Measurements from ENCODE around the gene SLC36A1.

Gene SLC36A1

GRCh38 chr5:151495320-151495719, 47.9 kb downstream of the SLC36A1 start:
- Histone ChIP-seq H3K36me3 (ENCODE audit: insufficient read depth) (no peaks in the 10 kb centered on the region), H3K27me3 (ENCODE audit: insufficient read depth, low read depth) (no peaks in the 10 kb centered on the region), H3K27ac (no peak overlapping the region), H3K4me2 (no peak overlapping the region), H2AFZ (ENCODE audit: low read depth) (no peak overlapping the region), H3K4me3 (IDR thresholded peaks at IDR 0.05; ENCODE audit: insufficient read depth, low read depth, low read length) (no peak overlapping the region), H3K79me2 (ENCODE audit: insufficient read depth, low read depth) (no peaks in the 10 kb centered on the region), H3K4me1 (ENCODE audit: low read depth, poor library complexity, severe bottlenecking) (no peaks in the 10 kb centered on the region), H4K20me1 (ENCODE audit: insufficient read depth) (no peaks in the 10 kb centered on the region), H3K9ac (no peak overlapping the region)
- TF ChIP-seq CTCF (conservative IDR thresholded peaks at IDR 0.05; ENCODE audit: low read depth, low read length), result no peak

- no peaks in the 10 kb centered on the region for H4K20me1 ChIP-seq (ENCODE audit: insufficient read depth)
- no peaks in the 10 kb centered on the region for H3K4me1 ChIP-seq (ENCODE audit: low read depth, poor library complexity, severe bottlenecking)
- no peak overlapping the region for H2AFZ ChIP-seq (ENCODE audit: low read depth)
- no peak overlapping the region for H3K4me3 ChIP-seq (IDR thresholded peaks at IDR 0.05; ENCODE audit: insufficient read depth, low read depth, low read length)
- no peak for TF ChIP-seq CTCF (conservative IDR thresholded peaks at IDR 0.05; ENCODE audit: low read depth, low read length)
- no peaks in the 10 kb centered on the region for H3K79me2 ChIP-seq (ENCODE audit: insufficient read depth, low read depth)
- no peak overlapping the region for H3K4me2 ChIP-seq
- no peak overlapping the region for H3K27ac ChIP-seq
- H3K27me3 ChIP-seq (ENCODE audit: insufficient read depth, low read depth), result no peaks in the 10 kb centered on the region
- no peak overlapping the region for H3K9ac ChIP-seq
- H3K36me3 ChIP-seq (ENCODE audit: insufficient read depth), result no peaks in the 10 kb centered on the region
Observed at GRCh38 chr5:151496041-151496484, 48.7 kb downstream of the SLC36A1 start.

- no peak overlapping the region for H3K9ac ChIP-seq
Observed at GRCh38 chr5:151497391-151498002, 50.1 kb downstream of the SLC36A1 start.

GRCh38 chr5:151498395-151499155, 51.2 kb downstream of the SLC36A1 start:
- no peak overlapping the region for H3K4me2 ChIP-seq
- H3K4me1 ChIP-seq (ENCODE audit: low read depth, poor library complexity, severe bottlenecking), result no peaks in the 10 kb centered on the region
- TF ChIP-seq CTCF (conservative IDR thresholded peaks at IDR 0.05; ENCODE audit: low read depth, low read length), result no peak
- H2AFZ ChIP-seq (ENCODE audit: low read depth), result no peak overlapping the region
- H3K27ac ChIP-seq, result no peak overlapping the region
- no peaks in the 10 kb centered on the region for H3K27me3 ChIP-seq (ENCODE audit: insufficient read depth, low read depth)
- no peak overlapping the region for H3K4me3 ChIP-seq (IDR thresholded peaks at IDR 0.05; ENCODE audit: insufficient read depth, low read depth, low read length)
- no peaks in the 10 kb centered on the region for H3K36me3 ChIP-seq (ENCODE audit: insufficient read depth)
- no peaks in the 10 kb centered on the region for H3K79me2 ChIP-seq (ENCODE audit: insufficient read depth, low read depth)
- no peaks in the 10 kb centered on the region for H4K20me1 ChIP-seq (ENCODE audit: insufficient read depth)
- H3K9ac ChIP-seq, result no peak overlapping the region

More at GRCh38 chr5:151497391-151498002, 50.1 kb downstream of the SLC36A1 start:
- H3K27me3 ChIP-seq (ENCODE audit: insufficient read depth, low read depth), result no peaks in the 10 kb centered on the region
- no peaks in the 10 kb centered on the region for H3K79me2 ChIP-seq (ENCODE audit: insufficient read depth, low read depth)
- H4K20me1 ChIP-seq (ENCODE audit: insufficient read depth), result no peaks in the 10 kb centered on the region
- no peaks in the 10 kb centered on the region for H3K4me1 ChIP-seq (ENCODE audit: low read depth, poor library complexity, severe bottlenecking)
- H3K27ac ChIP-seq, result no peak overlapping the region
- H3K4me3 ChIP-seq (IDR thresholded peaks at IDR 0.05; ENCODE audit: insufficient read depth, low read depth, low read length), result no peak overlapping the region
- H2AFZ ChIP-seq (ENCODE audit: low read depth), result no peak overlapping the region
- no peak overlapping the region for H3K4me2 ChIP-seq
- no peaks in the 10 kb centered on the region for H3K36me3 ChIP-seq (ENCODE audit: insufficient read depth)
- no peak for TF ChIP-seq CTCF (conservative IDR thresholded peaks at IDR 0.05; ENCODE audit: low read depth, low read length)

Data from KMS-11 (cell line).